PC-3 (cell line): ENCODE data around the gene CEP95. TPM values are rescaled to one million over a fixed set of nuclear protein-coding genes. Genes with fewer than 3 reads are reported as not detected.

Source experiments
- ATAC-seq: fragments of 200-7000 bp; cut with Tn5 transposase; 2 replicates; pipeline ENCODE4 v1.9.1; 2020; ENCODE audit warnings: mild to moderate bottlenecking, moderate library complexity
- BruUV-seq: library from RNA; stranded (reverse); fragments of 400-500 nt; replicated peaks from 2 replicates; lab custom pipeline; 2021; lab: Mats Ljungman, UMichigan
- CTCF ChIA-PET: fragments of 300-600 bp; sonication (Branson Sonifier 250); formaldehyde crosslinking; loops from one replicate; lab custom pipeline; 2022; ENCODE audit warnings: antibody characterized with exemption; lab: Charles Lee
- POLR2A ChIA-PET: fragments of 300-600 bp; sonication (Branson Sonifier 250); formaldehyde crosslinking; loops from one replicate; lab custom pipeline; 2022; ENCODE audit warnings: antibody characterized with exemption; ENCODE audit not compliant: unreplicated experiment; lab: Charles Lee
- DNase-seq: peaks from one replicate; pipeline ENCODE4 v3.0.0-alpha.2; 2015
- H2AFZ ChIP-seq: fragments of 300-600 bp; sonication (generic); 2 replicates; pipeline ENCODE4 v1.6.0; 2016; ENCODE audit warnings: antibody characterized with exemption, low read length
- H3F3A ChIP-seq: fragments of 300-600 bp; sonication (generic); one replicate; pipeline ENCODE4 v1.6.0; 2017; ENCODE audit warnings: antibody characterized with exemption, low read length, control low read depth, mild to moderate bottlenecking; ENCODE audit not compliant: unreplicated experiment
- H3K27ac ChIP-seq: fragments of 300-600 bp; sonication (generic); 2 replicates; pipeline ENCODE4 v1.5.1; 2016; ENCODE audit warnings: mild to moderate bottlenecking, low read length
- H3K27me3 ChIP-seq: fragments of 300-600 bp; sonication (generic); 2 replicates; pipeline ENCODE4 v1.6.1; 2016; ENCODE audit warnings: low read length, mixed read lengths
- H3K36me3 ChIP-seq: fragments of 300-600 bp; sonication (generic); 2 replicates; pipeline ENCODE4 v1.6.1; 2016; ENCODE audit warnings: low read depth, mixed run types, low read length, mixed read lengths
- H3K4me1 ChIP-seq: fragments of 300-600 bp; sonication (generic); 2 replicates; pipeline ENCODE4 v1.5.1; 2016; ENCODE audit warnings: low read length; ENCODE audit not compliant: insufficient read depth
- H3K4me2 ChIP-seq: fragments of 300-600 bp; sonication (generic); 2 replicates; pipeline ENCODE4 v1.6.0; 2016; ENCODE audit warnings: low read length
- H3K4me3 ChIP-seq: fragments of 300-600 bp; sonication (generic); 2 replicates; pipeline ENCODE4 v1.5.1; 2016; ENCODE audit warnings: mild to moderate bottlenecking, low read length, mixed read lengths
- H3K79me2 ChIP-seq: fragments of 300-600 bp; sonication (generic); 2 replicates; pipeline ENCODE4 v1.6.1; 2017; ENCODE audit warnings: low read length, mixed read lengths
- H3K9ac ChIP-seq: fragments of 300-600 bp; sonication (generic); 2 replicates; pipeline ENCODE4 v1.6.0; 2016; ENCODE audit warnings: mild to moderate bottlenecking, low read length
- H3K9me2 ChIP-seq: fragments of 300-600 bp; sonication (generic); replicated peaks from 2 replicates; pipeline ENCODE4 v1.6.1; 2016; ENCODE audit warnings: mixed run types, low read length, mixed read lengths
- H3K9me3 ChIP-seq: fragments of 300-600 bp; sonication (generic); 2 replicates; pipeline ENCODE4 v1.6.1; 2016; ENCODE audit warnings: low read length, mixed read lengths
- H4K20me1 ChIP-seq: fragments of 300-600 bp; sonication (generic); 2 replicates; pipeline ENCODE4 v1.6.1; 2016; ENCODE audit warnings: low read length, mixed read lengths
- EZH2 ChIP-seq: fragments of 300-600 bp; sonication (generic); IDR thresholded peaks from one replicate; pipeline ENCODE4 v1.6.1; 2017; ENCODE audit warnings: antibody characterized with exemption, mild to moderate bottlenecking, low read length; ENCODE audit not compliant: unreplicated experiment
- EZH2phosphoT487 ChIP-seq: fragments of 300-600 bp; sonication (generic); IDR thresholded peaks from 2 replicates; pipeline ENCODE4 v1.6.1; 2018; ENCODE audit warnings: mild to moderate bottlenecking, antibody characterized with exemption, low read length, borderline replicate concordance
- intact Hi-C: fragments of 100-400 bp; cut with micrococcal nuclease; formaldehyde crosslinking; loops from 2 replicates; pipeline ENCODE4 v1.9.0; 2023
- total RNA-seq: library from RNA; depleted of rRNA; stranded (reverse); fragments of >200 nt; gene quantifications from 2 replicates; pipeline ENCODE4 v1.2.3, GENCODE V29; 2014
- TF ChIP-seq, protein P1 (sequence below): fragments of 300-600 bp; sonication (generic); conservative IDR thresholded peaks from 2 replicates; pipeline ENCODE4 v1.5.1; 2017; ENCODE audit warnings: antibody characterized with exemption, low read depth, mild to moderate bottlenecking, low read length

The CEP95 gene
- total RNA-seq, 1 experiment from 2014 or later = 32.4 TPM

DNA sequence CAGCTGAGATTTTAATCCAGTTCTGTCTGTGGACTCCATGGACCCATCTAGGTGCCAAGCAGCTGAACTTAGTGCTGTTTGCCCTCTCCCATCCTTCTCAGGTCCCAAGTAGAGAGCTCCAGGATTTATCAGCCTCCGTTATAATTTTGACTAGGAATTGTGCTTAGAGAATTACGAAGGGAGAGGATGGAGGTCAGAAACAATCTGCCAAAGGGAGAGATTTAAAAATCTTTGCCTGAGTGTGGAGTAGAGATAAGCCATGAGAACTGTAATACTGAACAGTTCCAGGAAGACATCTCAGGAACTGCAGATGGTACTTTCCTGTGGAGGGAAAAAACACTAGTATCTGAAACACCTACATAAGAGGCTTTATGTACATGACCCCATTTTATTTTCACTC lies 27.0 kb downstream of the CEP95 start:
- Histone ChIP-seq H3K4me1 (no peaks in the 10 kb centered on the region), H3K36me3 (peaks cover 90% of the 10 kb centered on the region), H3K27ac (no peak overlapping the region), H3K9me2 (no peaks in the 10 kb centered on the region), H3K9ac (no peak overlapping the region), H3F3A (peaks cover 20% of the 10 kb centered on the region), H4K20me1 (no peaks in the 10 kb centered on the region), H3K9me3 (no peaks in the 10 kb centered on the region), H3K79me2 (no peaks in the 10 kb centered on the region), H3K27me3 (no peaks in the 10 kb centered on the region), H3K4me2 (no peak overlapping the region), H3K4me3 (no peak overlapping the region), H2AFZ (no peak overlapping the region)
- intact Hi-C loops = no loop called here
- CTCF ChIA-PET = no interaction called here
- POLR2A ChIA-PET = no interaction called here
- TF ChIP-seq, protein P1, sequence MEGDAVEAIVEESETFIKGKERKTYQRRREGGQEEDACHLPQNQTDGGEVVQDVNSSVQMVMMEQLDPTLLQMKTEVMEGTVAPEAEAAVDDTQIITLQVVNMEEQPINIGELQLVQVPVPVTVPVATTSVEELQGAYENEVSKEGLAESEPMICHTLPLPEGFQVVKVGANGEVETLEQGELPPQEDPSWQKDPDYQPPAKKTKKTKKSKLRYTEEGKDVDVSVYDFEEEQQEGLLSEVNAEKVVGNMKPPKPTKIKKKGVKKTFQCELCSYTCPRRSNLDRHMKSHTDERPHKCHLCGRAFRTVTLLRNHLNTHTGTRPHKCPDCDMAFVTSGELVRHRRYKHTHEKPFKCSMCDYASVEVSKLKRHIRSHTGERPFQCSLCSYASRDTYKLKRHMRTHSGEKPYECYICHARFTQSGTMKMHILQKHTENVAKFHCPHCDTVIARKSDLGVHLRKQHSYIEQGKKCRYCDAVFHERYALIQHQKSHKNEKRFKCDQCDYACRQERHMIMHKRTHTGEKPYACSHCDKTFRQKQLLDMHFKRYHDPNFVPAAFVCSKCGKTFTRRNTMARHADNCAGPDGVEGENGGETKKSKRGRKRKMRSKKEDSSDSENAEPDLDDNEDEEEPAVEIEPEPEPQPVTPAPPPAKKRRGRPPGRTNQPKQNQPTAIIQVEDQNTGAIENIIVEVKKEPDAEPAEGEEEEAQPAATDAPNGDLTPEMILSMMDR = no peak
- TF ChIP-seq EZH2 = no peak
- no peak for TF ChIP-seq EZH2phosphoT487
- DNase-seq (no peak), ATAC-seq (peak; percentile 6; the same call in 1 of the 2 replicates)
- no TSS peak for BruUV-seq

- intact Hi-C loops = no loop called here
- ChIA-PET POLR2A (no interaction called here), CTCF (no interaction called here)
- Histone ChIP-seq H3K27ac (no peak overlapping the region), H4K20me1 (no peaks in the 10 kb centered on the region), H3K9me2 (no peaks in the 10 kb centered on the region), H3F3A (peaks cover 20% of the 10 kb centered on the region), H3K79me2 (no peaks in the 10 kb centered on the region), H3K27me3 (no peaks in the 10 kb centered on the region), H2AFZ (no peak overlapping the region), H3K4me1 (no peaks in the 10 kb centered on the region), H3K4me2 (no peak overlapping the region), H3K9me3 (no peaks in the 10 kb centered on the region), H3K36me3 (peaks cover 90% of the 10 kb centered on the region), H3K9ac (no peak overlapping the region), H3K4me3 (no peak overlapping the region)
- ATAC-seq (peak; percentile 64), DNase-seq (peak; percentile 45)
- TF ChIP-seq EZH2phosphoT487 = no peak
- TF ChIP-seq, protein P1 = peak; percentile 54
- BruUV-seq = no TSS peak
These were observed 27.4 kb downstream of the CEP95 start for GRCh38 chr17:64534187-64534586.

DNA sequence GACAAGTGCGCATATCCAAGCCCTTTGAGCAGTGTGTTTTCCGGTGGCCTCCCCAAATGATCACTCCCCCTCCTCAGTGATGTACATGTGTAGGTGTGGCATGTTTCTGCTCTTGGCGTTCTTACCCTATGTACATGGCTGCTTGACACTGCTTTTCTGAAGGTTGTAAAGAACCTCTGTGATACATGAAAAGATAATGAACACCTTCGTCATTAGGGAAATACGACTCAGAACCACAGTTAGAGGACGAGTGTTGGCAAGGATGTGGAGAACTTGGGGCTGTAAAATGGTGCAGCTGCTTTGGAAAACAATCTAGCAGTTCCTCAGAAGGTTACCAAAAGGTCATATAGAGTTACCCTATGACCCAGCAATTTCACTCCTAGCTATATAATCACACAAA lies 28.6 kb downstream of the CEP95 start:
- ATAC-seq (no peak), DNase-seq (no peak)
- H3K27me3 ChIP-seq = no peaks in the 10 kb centered on the region
- intact Hi-C loops = no loop called here
- no peak overlapping the region for H3K9ac ChIP-seq
- peaks cover 9% of the 10 kb centered on the region for H3K4me1 ChIP-seq
- no peaks in the 10 kb centered on the region for H4K20me1 ChIP-seq
- TF ChIP-seq, protein P1 = no peak
- no peak for TF ChIP-seq EZH2
- no peak for TF ChIP-seq EZH2phosphoT487
- no peak overlapping the region for H3K27ac ChIP-seq
- H3K4me2 ChIP-seq = no peak overlapping the region
- no peaks in the 10 kb centered on the region for H3K9me3 ChIP-seq
- no peaks in the 10 kb centered on the region for H3K9me2 ChIP-seq
- POLR2A ChIA-PET = no interaction called here
- BruUV-seq = no TSS peak
- no peak overlapping the region for H3K4me3 ChIP-seq
- H3K79me2 ChIP-seq = no peaks in the 10 kb centered on the region
- CTCF ChIA-PET = no interaction called here
- peaks cover 20% of the 10 kb centered on the region for H3F3A ChIP-seq
- no peak overlapping the region for H2AFZ ChIP-seq
- peaks cover 83% of the 10 kb centered on the region for H3K36me3 ChIP-seq
